Posterior cingulate gyrus (tissue), 11 donors: ENCODE measurements around the gene C1orf21.
A peak's percentile ranks its signal among the peaks of the same experiment; 100 is the strongest.

Experiments
- DNase-seq, 10 donors: peaks; one replicate each; pipeline versions ENCODE4 v3.0.0 to v3.0.0-alpha.2; 2020 to 2021; ENCODE audit warnings: mixed read lengths in 3 of 10
- intact Hi-C: fragments of 100-400 bp; cut with DNase I; formaldehyde crosslinking; loops from one replicate; pipeline ENCODE4 v1.15.1; 2023

Gene C1orf21

GRCh38 chr1:184640505-184640904, 253.7 kb downstream of the C1orf21 start:
- intact Hi-C loops: no loop called here
- DNase-seq: no peak

GRCh38 chr1:184641894-184642293, 255.1 kb downstream of the C1orf21 start:
- no peak for DNase-seq
- intact Hi-C loops: no loop called here

- no peak for DNase-seq
- intact Hi-C loops: no loop called here
Measured at GRCh38 chr1:184643661-184644060, 256.8 kb downstream of the C1orf21 start.

- intact Hi-C loops: no loop called here
- no peak for DNase-seq
Measured at GRCh38 chr1:184644771-184645170, 257.9 kb downstream of the C1orf21 start.

GRCh38 chr1:184646178-184646701, 259.4 kb downstream of the C1orf21 start:
- intact Hi-C loops: no loop called here
- no peak for DNase-seq

- intact Hi-C loops: no loop called here
- no peak for DNase-seq
Measured at GRCh38 chr1:184646824-184647223, 260.0 kb downstream of the C1orf21 start.

- intact Hi-C loops: no loop called here
- DNase-seq: no peak
Measured at GRCh38 chr1:184647471-184647870, 260.6 kb downstream of the C1orf21 start.

GRCh38 chr1:184648160-184648855, 261.5 kb downstream of the C1orf21 start:
- intact Hi-C loops: no loop called here
- DNase-seq: no peak

- no peak for DNase-seq
- intact Hi-C loops: no loop called here
Measured at GRCh38 chr1:184648856-184649201, 262.0 kb downstream of the C1orf21 start.

GRCh38 chr1:184649451-184649888, 262.6 kb downstream of the C1orf21 start:
- intact Hi-C loops: no loop called here
- peak in 1 of 10 donors; percentile 82 for DNase-seq

- intact Hi-C loops: no loop called here
- DNase-seq: no peak
Measured at GRCh38 chr1:184650177-184650866, 263.5 kb downstream of the C1orf21 start.

- no peak for DNase-seq
Measured at GRCh38 chr1:184655185-184655584, 268.4 kb downstream of the C1orf21 start.

GRCh38 chr1:184656221-184656620, 269.4 kb downstream of the C1orf21 start:
- DNase-seq: no peak
- intact Hi-C loops: no loop called here

More at GRCh38 chr1:184655185-184655584, 268.4 kb downstream of the C1orf21 start:
- intact Hi-C loops: no loop called here

GRCh38 chr1:184658055-184658454, 271.2 kb downstream of the C1orf21 start:
- no peak for DNase-seq
- intact Hi-C loops: no loop called here

GRCh38 chr1:184660462-184661191, 273.8 kb downstream of the C1orf21 start:
- no peak for DNase-seq

GRCh38 chr1:184661801-184662200, 275.0 kb downstream of the C1orf21 start:
- intact Hi-C loops: loop anchor here (5.0 kb wide), 2 partner anchors 84 to 274 kb away; partner anchors contain the start of gene C1orf21
- DNase-seq: no peak

More at GRCh38 chr1:184660462-184661191, 273.8 kb downstream of the C1orf21 start:
- intact Hi-C loops: loop anchor here (5.0 kb wide), 2 partner anchors 83 to 273 kb away; partner anchors contain the start of gene C1orf21

GRCh38 chr1:184664042-184664660, 277.3 kb downstream of the C1orf21 start:
- peak; percentile 72 to 97 (median 85) for DNase-seq
- intact Hi-C loops: loop anchor here (2.0 to 5.0 kb wide), 3 partner anchors 87 to 589 kb away; partner anchors contain the start of gene C1orf21

GRCh38 chr1:184664661-184665060, 277.8 kb downstream of the C1orf21 start:
- intact Hi-C loops: loop anchor here (2.0 to 5.0 kb wide), 3 partner anchors 87 to 590 kb away; partner anchors contain the start of gene C1orf21

GRCh38 chr1:184665360-184665759, 278.5 kb downstream of the C1orf21 start:
- DNase-seq: no peak
- intact Hi-C loops: loop anchor here (2.0 kb wide), 1 partner anchor 591 kb away; no protein-coding TSS in a partner anchor

More at GRCh38 chr1:184664661-184665060, 277.8 kb downstream of the C1orf21 start:
- peak in 2 of 10 donors; percentile 17 to 38 for DNase-seq

- intact Hi-C loops: no loop called here
Measured at GRCh38 chr1:184669391-184669790, 282.6 kb downstream of the C1orf21 start.

More at GRCh38 chr1:184669391-184669790, 282.6 kb downstream of the C1orf21 start:
- DNase-seq: no peak
